NCI-H146 treated with DMSO at 0.1 percent for 48 hours (cell line): ENCODE results near the gene HTR3E.
A peak's percentile ranks its signal among the peaks of the same experiment; 100 is the strongest.
"Not testable (repeated sequence)": the region's sequence is repeated elsewhere in the genome, so short reads cannot be mapped to it uniquely, and the experiment has no call there.

ENCODE experiments used
- DNase-seq: peaks from one replicate; lab custom pipeline; 2025; ENCODE audit not compliant: unreplicated experiment; lab: John Stamatoyannopoulos, UW

HTR3E gene, protein sequence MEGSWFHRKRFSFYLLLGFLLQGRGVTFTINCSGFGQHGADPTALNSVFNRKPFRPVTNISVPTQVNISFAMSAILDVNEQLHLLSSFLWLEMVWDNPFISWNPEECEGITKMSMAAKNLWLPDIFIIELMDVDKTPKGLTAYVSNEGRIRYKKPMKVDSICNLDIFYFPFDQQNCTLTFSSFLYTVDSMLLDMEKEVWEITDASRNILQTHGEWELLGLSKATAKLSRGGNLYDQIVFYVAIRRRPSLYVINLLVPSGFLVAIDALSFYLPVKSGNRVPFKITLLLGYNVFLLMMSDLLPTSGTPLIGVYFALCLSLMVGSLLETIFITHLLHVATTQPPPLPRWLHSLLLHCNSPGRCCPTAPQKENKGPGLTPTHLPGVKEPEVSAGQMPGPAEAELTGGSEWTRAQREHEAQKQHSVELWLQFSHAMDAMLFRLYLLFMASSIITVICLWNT

DNA sequence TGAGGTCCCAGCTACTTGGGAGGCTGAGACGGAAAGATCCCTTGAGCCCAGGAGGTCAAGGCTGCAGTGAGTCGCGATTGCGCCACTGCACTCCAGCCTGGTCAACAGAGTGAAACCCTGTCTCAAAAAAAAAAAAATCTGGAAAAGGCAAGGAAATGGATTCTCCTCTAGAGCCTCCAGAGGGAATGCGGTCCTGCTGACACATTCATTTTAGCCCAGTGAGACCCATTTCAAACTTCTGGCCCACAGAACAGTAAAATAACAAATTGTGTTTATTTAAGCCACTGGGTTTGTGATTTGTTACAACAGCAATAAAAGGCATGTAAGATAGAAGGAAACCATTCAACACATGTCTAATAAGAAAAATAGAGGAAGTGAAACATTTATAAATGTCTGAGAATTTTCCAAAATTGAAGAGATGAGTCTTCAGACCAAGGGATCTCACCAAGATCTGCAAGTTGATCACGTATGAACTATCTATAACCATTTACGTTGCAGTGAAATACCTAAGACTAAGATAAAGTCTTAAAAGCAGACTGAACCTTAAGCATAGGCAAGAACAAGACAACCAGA, at the start of gene HTR3E:
Gene HTR3E, plus strand, starts transcription at position 254 of the 573 bp plus-strand sequence. CDS start 466 bp downstream, outside the sequence.
- DNase-seq, result no peak

DNA sequence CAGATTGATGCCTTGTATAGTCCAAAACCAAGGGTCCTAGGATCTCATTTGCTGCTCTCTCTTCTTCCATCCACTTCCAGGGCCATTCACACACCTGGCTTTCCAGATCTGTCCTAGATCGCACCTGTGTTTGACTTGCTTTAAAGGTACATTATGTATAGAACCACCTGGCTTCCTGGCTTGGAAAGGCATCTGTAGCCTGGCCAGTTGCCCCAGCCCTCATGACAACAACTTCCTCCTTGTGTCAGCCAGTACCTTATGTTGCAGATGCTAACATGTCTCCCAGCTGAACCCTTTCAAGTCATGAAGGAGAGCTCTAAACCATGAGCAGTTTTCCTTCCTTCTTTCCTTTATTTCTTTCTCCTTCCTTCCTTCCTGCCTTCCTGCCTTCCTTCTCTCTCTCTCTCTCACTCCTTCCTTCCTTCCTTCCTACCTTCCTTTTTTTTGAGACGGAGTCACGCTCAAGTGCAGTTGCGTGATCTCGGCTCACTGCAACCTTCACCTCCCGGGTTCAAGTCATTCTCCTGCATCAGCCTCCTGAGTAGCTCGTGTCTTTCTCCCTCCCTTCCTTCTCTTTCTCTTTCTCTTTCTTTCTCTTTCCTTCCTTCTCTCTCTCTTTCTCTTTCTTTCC, 46.5 kb upstream of the HTR3E start:
- peak; percentile 90 for DNase-seq

DNA sequence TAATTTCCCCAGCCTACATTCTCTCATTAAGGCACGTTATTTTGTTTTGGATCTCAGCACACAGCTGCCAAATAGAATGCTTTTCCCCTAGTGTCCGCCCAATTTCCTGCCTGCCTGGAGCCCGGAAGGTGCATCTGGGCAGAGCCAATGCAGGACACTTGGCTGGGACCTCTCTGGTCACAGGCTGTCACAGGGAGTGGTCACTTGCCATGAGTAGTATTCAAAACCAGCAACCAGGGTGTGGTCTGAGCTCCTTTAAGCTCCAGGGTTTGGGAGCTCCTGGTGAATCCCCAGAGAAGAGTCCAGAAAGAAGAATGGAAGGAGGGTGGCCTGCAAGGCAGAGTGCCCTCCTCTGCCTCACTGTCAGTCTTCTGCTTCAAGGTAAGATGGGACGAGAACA, 44.1 kb upstream of the HTR3E start, which contains the start of gene HTR3C:
Gene HTR3C, plus strand, starts transcription at position 281 of the 400 bp plus-strand sequence. Its CDS starts 34 bp downstream, at position 315.
- no peak for DNase-seq

DNA sequence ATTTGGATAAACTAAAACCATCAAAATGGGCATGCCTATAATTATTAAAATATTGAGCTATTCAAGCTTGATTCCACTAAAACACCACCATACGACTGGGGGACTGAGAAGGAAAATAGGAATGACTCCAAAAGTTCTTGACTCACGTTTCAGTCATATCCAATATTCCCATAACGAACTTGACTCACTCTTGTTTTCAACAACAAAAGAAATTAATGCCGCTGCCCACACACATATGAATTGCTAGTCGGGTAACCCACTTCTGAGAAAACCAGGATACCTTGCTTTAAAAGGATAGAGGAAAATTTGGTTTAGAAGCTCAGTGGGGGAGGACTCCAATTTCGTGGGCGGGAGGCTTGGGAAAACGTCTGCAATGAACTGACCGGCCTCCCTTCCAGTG, 38.8 kb upstream of the HTR3E start:
- no peak for DNase-seq

DNA sequence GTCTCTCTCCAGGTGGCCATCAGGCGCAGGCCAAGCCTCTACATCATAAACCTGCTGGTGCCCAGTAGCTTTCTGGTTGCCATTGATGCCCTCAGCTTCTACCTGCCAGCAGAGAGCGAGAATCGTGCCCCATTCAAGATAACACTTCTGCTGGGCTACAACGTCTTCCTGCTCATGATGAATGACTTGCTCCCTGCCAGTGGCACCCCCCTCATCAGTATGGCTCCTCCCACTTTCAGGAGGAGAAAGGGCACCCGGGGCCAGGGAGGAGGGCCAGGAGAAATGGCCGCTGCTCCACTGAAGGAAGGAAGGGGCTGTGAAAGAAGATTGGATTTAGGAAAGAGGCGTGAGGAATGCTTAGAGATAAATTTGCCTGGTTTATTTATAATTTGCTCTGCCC, 37.4 kb upstream of the HTR3E start:
- peak; percentile 24 for DNase-seq

DNA sequence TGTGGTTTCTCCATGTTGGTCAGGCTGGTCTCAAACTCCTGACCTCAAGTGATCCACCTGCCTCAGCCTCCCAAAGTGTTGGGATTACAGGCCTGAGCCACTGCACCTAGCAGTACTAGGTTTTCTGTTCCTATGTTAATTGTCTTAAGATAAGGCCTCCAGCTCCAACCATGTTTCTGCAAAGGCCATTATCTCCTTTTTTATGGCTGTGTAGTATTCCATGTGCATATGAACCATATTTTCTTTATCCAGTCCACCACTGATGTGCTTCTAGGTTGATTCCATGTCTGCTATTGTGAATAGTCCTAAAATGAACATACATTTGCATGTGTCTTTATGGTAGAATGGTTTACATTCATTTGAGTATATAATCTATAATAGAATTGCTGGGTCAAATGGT, 34.2 kb upstream of the HTR3E start:
- no peak for DNase-seq

DNA sequence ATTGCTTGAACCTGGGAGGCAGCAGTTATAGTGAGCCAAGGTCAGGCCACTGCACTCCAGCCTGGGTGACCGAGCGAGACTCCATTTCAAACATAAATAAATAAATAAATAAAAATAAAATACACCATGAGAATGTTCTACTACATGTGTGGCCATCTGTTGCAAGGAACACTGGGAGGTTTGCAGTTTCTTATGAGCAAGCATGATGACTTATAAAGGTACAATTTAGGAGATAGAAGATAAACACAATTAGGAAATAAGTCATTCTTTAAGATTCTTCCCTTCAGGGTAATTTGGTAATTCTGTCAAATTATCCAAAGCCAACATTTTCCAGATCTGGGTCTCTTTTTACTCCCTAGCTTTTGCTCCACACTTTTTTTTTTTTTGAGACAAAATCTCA, 30.7 kb upstream of the HTR3E start:
- DNase-seq, result no peak

DNA sequence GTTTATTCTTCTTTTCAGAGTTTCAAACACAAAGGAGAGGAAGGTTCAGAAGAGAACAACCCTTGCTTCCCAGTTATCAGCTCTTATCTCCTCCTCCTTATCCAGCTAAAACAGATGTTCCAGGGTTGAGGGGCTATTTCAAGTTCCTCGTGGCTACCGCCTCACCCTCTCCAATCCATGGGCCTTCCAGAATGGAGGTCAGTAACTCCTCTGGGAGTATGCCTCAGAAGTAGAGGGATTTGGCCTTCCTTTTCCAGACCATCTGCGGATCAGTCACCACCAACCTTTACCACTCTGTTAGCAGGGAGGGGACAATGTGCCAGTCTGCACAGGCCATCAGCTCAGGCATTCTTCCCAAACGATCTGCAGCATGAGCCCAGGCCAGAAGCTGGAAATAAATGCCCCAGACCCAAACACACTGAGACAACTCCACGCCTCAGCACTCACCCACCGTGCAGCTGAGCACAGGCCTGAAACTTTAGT, 29.2 kb upstream of the HTR3E start:
- no peak for DNase-seq

DNA sequence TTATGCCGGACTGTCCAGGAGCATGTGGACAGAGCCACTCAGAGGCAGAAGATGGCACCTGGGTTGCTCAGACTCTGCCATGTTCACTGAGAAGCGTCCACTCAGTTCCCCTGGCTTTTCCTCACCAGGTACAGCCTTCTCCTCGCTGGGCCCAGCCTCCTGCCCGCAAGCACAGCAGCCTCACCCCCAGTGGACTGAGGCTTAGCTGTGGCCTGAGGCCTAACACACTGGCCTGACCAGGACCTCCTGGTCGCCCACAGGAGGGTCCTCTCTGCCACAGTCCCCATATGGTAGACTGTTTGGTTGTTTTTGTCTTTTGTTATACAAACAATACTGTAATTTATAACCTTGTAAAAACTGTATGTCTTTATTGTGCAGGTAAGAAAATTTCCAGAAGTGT, 28.5 kb upstream of the HTR3E start:
- no peak for DNase-seq

DNA sequence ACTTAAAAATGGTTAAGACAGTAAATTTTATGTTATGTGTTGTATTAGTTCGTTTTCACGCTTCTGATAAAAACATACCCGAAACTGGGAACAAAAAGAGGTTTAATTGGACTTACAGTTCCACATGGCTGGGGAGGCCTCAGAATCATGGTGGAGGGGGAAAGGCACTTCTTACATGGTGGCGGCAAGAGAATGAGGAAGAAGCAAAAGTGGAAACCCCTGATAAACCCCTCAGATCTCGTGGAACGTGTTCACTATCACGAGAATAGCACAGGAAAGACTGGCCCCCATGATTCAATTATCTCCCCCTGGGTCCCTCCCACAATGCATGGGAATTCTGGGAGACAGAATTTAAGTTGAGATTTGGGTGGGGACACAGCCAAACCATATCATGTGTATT, 25.7 kb upstream of the HTR3E start:
- DNase-seq, result not testable (repeated sequence)

DNA sequence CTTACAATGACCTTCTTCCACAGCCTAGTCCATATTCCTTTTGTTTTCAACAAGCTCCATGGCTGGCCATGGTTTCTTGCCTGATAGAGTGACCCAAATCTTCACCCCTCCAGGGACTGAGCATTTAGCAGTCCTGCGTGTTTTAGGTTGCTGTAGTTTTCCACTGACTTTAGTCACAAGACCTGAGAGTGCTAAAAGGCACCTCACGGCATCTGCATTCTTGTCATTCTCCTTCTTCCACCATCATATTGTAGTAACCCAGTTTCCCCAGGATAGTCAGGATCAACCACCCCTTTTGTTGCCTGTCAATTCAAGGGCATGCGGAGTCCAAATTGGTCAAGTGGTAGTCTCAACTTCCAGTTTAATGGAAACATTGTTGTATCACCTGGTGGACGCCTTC, 23.2 kb upstream of the HTR3E start:
- DNase-seq, result no peak

DNA sequence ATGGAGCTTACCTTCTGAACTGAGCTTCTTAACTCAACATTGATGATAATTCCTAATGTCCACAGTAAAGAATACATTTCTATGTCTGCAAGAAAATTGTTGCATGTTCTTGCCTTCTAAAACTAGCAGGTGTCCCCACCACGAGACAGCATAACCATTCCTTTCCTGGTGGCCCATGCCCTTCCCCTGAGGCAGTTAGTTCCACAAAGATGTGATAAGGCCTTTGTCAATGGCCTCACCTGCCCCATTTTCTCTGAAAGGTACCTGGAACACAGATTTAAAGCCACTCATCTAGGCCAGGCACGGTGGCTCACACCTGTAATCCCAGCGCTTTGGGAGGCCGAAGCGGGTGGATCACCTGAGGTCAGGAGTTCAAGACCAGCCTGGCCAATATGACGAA, 21.0 kb upstream of the HTR3E start:
- DNase-seq, result no peak

DNA sequence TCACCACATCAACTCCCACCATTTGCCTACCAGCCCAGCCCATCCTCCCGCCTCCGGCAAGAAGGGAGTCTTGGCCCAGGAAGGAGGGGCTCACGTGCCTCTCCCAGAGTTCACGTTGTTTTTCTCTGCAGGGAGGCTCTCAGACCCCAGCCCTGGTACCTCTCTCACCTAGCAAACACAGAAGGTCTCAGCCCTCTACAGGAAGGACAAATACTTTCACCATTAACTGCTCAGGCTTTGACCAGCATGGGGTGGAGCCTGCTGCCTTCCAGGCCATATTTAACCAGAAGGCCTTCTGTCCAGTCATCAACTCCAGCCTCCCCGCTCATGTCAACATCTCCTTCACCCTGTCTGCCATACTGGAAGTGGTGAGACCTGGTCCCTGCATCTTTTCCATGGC, 19.0 kb upstream of the HTR3E start:
- DNase-seq, result peak; percentile 47

DNA sequence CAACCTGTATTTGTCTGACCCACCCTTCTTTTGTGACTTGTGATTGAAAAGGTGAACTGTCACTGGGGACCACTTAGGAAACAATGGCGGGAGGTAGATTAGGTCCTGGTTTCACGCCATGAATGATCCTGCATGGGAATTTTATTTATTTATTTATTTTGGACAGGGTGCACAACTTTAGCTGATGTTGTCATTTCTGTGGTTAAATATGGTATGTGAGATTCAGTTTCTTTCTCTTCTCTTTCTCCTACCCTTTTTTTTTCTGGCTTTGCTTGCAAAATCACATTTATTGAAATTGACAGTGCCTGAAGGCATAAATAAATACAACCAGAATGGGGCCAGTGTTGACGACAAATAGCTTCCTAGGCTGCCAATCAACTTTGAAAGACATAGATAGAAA, 18.0 kb upstream of the HTR3E start:
- DNase-seq, result no peak

DNA sequence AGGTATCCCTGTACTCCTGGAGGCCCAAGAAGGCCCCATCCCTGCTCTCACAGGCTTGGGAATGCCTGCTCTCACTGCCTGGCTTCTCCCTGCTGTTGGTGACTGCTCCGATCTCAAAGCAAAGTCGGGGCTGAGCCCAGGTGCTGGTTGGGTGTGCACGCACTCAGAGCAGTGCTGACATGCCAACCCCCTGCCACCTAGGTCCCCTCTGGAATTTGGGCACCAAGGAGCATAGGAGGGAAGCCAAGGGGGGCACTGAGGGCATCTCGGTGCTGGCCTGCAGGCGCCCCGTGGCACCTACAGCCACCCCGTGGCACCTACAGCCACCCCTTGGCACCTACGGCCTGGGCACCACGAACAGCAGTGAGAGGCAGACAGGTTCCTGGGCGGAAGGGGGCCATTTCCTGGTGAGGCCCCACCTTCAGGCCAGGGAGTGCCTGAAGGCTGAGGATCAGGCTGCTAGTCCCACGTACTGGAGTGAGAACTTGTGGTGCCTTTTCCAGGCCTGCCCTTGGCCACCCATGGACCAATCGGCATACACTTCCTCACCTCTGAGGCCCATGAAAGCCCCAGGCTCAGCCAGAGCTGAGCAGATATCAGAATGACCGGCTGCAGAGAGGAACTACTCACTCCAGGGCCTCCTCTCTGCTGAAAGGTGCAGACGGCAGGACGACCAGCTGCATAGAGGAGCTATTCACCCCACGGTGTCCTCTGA, 15.6 kb upstream of the HTR3E start:
- DNase-seq, result no peak

DNA sequence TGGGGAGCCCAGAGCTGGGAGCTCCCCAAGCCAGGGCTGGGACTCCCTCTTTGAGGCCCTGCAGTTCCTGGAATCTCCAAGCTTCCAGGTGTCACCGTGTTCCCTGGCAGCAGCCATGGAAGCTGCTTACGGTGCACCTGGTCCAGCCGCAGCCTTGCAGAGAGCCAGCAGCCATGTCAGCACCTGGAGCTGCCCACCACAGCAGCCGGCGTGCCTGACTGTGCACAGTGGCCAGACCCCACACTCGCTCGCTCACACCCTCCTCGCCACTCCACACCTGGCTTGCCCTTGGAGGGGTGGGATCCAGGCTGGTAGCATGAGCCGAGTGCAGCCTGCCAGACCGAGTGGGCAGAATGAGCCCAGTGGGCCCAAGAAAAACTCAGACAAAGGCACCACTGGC, 14.8 kb upstream of the HTR3E start:
- no peak for DNase-seq

DNA sequence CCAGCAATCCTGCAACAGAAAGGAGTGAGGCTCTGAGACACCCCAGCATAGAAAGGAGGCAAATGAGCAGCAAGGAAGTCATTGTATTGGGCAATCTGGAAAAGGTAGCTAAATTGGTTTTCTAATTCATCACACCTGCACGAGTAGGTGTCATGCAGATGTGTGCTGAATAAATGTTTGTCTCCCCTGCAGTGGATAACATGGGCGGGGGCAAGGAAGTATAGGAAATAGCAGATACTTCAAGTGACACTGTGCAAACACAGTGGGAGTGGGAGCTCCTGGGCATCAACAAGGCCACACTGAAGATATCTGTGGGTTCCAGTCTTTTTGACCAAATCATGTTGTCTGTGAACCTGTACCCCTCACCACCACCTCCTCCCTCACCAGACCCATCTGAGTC, 14.4 kb upstream of the HTR3E start:
- no peak for DNase-seq

DNA sequence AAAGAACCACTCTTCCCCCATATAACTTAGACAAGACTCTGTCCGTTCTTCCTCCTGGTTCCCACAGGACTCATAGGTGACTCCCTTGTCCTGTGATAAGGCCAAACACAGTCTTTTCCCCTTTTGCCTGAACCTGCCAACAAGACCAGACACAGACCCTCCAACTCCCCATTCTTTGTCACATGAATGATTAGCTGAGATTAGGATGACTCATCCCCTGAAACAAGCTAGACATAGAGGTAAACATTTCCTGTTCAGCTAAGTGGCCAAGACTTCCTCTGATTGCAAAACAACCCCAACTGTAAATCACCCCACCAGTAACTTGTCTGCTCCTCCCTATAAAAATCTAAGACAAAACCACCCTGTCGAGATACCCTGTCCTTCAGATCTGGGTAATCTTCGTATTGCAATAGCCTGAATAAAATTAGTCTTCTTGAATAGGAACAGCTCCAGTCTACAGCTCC, 11.4 kb upstream of the HTR3E start:
- DNase-seq, result no peak

DNA sequence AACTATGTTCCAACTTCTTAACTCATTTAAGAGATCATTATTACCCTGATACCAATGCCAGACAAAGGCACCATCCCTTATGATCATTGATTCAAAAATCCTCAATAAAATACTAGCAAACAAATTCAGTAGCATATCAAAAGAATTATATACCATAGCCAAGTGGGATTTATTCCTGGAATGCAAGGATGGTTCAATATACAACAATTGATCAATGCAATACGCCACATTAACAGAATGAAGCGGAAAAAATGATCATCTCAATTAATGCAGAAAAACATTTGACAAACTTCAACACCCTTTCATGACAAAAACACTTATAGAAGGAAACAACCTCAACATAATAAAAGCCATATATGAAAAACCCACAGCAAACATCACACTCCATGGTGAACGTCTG, 4.7 kb upstream of the HTR3E start:
- DNase-seq, result no peak

DNA sequence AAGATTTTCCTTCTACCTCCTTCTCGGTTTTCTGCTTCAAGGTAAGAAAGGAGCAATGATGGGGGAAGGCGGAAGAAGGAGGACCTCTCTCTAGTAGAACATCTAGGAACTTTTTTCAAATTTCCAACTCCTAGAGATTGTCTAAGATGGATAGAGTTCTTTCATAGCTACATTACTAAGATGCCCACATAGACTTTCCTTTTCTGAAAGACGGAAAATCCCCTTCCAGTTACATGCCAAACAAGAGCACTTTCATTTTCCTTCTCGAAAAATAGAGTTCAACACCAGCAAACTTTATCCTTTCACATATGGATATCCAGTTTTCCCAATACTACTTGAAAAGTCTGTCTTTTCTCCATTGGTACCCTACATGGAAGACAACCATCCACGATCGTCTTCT, 692 bp downstream of the HTR3E start:
- DNase-seq, result no peak
